ENCODE results near the gene DAPK2.
A peak's percentile ranks its signal among the peaks of the same experiment; 100 is the strongest.

DAPK2 gene

DNA sequence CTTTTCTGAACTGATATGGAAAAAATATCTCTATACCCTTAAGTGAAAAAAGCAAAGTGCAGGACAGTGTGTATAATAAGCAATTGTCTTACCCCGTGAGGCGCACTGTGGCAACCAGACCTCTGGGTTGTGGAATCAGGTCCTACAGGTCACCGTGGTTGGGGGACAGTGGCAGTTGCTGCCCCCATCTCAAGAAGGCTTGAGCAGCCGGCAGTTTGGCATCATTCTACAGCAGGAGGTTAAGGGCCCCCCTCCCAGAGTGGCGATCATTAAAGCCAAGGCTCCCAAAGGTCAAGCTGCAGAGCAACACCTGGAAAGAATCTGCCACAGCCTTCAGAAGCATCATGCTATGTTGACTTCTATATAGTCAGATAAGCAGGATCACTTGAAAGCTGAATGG is 156.5 kb downstream of the DAPK2 start:
- DNase-seq, result no peak

DNA sequence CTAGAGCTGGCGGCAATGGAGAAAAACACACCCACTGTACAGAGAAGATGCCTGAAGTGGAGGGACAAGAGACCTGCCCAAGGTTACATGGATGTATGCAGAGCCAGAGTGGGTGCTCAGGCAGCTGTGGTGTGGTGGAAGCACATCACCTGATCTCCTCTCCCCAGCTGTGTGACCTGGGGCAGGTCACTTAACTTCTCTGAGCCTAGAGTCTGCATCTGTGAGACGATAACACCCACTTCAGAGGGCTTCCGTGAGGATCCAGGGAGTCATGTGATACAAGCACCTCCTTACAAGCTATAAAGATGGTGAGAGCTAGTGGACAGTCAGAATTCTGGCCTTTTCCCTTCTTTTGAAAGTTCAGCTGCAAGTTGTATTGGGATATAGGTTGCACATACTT is 157.5 kb downstream of the DAPK2 start:
- DNase-seq, result no peak

DNA sequence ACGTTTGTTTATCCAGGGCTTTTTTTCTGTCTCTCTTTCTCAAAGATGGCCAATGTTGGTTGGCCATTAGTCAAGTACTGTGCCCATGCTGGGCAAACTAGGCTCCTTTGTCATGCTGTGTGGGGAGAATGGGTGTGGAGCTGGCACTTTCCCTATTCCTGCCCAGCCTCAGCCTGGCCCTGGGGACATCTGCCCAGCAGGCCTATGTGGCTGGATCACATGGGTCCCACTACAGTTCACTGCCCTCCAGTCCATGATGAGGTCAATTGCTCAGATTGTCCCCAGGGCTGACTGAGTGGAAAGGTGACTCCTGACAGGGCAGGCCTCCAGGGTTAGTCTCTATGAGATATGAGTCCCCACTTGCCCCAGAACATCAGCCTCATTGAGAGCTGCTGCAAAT is 158.1 kb downstream of the DAPK2 start:
- peak; percentile 18 for DNase-seq

DNA sequence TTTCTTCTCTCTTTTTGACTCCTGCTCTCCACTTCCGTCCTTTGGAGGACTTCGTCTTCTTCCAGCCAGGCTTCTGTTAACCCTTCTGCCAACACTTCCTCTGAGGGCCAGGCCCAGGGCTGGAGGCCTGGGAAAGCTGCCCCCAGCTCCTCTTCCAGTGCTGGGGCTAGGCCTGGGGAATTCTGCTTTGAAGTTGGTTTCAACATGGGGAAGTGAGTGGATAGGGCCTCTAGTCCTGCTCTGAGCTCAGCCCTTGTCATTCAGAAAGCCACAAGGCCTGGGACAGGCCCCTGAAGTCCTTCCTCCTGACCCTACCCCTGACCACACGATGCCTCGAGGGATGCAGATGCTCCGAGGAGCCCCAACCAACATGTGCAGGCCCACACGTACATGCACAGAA is 158.7 kb downstream of the DAPK2 start:
- DNase-seq, result peak; percentile 93

DNA sequence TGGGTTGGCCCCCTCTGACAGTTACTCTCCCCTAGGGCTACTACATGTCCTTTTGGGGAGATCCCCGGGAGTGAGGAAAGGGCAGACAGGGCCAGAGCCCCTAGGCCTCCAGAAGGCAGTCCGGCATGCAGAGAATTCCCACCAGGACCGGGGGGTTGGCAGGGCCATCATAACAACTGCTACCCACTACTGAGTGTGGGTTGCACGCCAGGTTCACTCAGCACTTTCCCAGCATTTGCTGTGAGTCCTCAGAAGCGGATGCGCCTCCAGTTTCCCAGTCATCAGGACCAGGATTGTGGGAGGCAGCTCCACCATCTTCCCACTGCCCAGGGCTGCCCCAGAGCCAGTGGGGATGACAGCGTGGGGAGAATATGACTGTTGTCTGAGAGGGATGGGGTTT is 161.3 kb downstream of the DAPK2 start:
- DNase-seq, result no peak

DNA sequence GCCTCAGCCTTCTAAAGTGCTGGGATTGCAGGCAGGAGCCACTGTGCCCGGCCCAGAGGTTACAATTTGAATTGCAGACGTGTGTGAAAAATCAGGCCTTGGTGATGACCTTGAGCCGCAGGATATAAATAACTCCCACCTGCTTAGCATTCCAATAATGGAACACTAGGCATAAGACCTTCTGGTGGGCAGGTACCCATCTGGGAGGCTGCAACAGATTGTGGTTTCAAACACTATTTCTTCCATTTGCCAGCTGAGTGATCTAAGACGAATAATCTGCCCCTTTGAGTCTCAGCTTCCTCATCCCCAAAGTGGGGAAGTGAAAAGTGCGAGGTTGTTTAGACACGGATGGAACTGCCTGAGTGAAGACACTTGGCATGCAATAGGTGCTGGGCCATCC is 164.9 kb downstream of the DAPK2 start:
- DNase-seq, result peak; percentile 74

DNA sequence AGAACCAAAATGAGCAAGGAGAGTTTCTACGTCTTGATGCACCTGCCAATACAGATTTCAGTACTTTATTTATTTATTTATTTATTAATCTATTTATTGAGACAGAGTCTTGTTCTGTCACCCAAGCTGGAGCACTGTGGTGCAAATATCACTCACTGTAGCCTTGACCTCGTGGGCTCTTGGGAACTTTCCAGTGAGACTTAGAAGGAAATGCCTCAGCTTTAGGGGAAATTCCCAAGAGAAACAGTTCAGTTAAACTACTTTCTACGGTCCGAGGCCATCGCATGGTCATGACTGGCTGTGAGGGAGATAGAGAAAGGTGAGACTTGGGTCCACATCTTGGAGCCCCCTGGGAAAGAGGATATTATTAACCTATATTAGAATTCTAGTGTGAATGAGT is 165.5 kb downstream of the DAPK2 start:
- peak; percentile 89 for DNase-seq

DNA sequence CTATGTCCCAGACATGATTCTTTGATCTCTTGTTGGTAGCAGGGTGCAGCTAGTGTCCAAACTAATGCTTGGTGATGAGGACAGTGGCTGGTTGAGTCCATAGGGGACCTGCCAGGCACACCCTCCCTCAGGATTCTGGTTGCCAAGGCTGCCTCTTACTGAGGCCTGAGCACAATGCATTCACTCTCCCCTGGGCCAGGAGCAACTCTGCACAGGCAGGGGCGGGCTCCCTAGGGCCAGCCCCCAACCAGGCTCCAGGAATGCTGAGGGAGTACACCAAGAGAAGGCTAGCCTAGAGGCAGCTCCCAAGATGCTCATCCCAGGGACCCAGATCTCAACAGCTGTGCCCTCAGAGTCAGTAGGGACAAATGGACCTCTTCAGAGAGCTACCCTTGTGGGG is 166.3 kb downstream of the DAPK2 start:
- no peak for DNase-seq

DNA sequence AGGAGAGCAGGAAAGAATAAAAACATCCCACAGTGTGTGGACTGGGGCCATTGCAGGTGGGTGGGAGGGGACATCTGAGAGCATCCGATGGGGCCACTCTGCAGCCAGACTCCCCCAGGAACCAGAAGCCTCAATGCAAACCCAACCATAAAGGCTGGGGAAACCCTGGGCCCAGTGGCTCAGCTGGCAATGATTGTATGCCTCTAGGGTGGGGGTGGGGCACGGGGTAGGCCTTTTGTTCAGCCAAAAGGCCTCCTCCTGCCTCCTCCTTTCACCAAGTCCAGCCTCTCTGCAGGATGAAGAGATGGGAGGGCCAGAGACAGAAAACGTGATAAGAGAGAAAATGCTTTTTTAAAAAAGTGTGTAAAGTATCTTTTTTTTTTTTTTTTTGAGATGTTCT is 167.1 kb downstream of the DAPK2 start:
- DNase-seq, result no peak

DNA sequence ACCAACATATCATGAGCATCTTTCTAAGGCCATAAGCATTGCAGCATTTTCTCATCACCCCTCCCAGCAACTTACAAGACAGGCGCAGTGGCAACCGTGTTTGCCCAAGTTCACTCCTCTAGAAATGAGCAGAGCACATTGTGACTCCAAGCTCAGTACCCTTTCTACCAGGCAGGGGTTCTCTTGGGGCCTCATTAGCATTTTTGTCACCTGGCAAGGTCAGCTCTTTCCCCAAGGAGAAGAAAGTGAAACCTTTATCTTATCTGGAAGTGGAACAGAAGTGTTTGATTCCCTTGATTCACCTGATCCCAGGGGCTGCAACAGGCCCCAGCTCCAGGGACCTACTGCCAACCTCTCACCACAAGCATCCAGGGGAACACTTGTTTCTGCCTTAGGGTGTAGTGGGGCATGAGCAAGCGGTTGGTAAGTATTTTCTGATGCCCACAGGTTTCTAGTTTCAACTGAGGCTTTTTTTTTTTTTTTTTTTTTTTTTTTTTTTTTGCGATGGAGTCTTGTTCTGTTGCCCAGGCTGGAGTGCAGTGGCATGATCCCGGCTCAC is 168.5 kb downstream of the DAPK2 start:
- DNase-seq, result no peak

DNA sequence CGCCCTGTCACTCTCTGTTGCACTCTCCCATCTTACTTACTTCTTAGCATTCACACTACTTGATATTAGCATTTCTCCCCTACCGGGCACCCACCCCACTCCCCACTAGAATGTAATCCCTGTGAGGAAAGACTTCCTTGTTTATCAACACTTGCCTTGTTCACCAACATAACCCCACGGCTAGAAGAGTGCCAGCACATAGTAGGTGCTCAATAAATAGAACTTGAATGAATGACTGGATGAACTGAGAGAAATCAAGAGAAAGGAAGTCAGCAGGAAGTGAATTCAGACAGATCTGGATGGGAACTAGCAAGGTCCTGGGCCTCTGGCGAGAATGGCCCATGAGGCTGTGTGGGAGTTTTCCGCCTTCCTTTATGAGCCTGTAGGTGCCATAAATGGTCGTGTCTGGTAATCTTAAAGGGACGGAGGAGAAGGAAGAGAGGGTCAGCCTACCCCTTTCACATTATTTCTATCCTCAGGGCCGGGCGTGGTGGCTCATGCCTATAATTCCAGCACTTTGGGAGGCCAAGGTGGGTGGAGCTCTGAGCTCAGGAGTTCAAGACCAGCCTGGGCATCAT is 170.1 kb downstream of the DAPK2 start:
- no peak for DNase-seq

DNA sequence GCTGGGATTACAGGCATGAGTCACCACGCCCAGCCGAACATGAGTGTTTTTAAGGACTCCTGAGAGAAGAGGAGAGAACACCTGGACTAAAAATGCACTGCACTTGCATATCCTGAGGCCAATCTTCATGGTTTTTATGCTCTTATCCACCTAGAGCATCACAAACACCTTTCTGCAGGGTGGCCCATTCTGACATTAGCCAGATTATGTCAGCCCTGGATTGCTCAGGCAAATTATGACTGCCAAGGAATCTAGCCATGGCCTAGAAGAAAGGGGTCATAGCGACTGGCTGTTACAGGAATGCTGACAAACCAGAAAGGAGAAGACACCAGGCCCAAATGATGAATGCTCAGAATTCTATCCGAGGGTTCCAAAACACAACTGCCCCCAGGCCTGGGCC is 171.7 kb downstream of the DAPK2 start:
- DNase-seq, result no peak

DNA sequence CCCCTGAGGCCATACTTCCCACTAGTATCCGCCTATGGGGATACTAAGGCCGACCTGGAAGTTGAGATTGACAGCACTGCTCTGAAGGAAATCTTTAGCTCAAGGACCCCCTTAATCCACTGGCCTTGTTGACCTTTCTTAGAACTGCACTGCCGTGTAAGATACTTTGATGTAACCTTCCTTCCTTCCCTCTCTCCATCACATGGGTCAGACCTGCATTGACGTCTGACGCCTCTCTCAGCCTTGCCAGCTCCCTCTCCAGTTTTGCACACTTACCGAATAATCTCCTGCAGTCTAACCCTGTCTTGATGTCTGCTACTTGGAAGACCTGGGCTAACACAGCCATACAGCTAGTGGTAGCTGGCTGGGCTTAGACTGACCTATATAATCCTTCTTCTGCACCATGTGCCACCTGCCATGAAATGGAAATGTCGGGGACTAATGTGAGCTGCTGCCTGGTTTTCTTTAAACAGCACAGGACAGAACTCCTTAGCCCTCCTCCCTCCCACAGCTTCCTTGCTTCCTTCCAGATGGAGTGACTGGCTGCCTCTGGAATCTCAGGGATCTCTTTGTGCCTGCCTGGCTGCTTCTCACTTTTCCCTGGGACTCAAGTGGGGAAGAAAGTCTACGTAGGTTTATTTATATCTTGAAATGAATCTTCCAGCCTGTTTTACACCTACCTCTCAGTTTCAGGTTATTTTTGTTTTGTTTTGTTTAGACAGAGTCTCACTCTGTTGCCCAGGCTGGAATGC is 173.3 kb downstream of the DAPK2 start:
- DNase-seq, result no peak

DNA sequence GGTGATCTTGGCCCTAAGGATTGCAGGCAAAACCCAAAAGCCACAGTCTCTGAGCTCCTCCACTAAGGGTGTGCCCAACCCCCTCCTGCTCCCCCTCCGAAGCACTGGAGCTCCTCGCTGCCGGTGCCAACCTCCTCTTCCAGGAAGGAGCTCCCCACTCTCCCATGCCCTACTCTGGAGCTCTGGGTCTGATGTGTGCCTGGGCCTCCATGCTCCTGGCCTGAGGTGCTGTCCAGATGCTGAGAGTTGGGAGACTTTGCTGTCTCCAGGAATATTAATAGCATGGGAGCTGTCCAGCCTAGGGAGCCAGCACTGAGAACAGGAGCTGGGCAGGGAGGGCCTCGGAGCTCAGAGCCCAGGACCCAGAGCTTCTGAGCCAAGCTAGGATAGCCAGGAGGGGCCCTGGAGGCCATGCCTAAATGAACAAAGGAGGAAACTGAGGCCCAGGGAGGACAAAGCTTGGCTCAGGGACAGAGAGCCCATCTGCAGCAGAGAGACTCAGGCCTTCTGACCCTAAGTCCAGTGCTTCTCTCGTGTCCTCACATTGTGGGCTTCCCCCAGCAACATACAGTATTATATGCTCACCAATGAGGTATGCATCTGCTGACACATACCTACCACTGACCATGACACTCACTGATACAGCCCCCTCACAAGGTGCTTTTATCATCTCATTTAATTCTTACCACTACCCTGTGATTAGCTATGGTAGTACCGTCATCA is 175.6 kb downstream of the DAPK2 start:
- peak; percentile 31 for DNase-seq

DNA sequence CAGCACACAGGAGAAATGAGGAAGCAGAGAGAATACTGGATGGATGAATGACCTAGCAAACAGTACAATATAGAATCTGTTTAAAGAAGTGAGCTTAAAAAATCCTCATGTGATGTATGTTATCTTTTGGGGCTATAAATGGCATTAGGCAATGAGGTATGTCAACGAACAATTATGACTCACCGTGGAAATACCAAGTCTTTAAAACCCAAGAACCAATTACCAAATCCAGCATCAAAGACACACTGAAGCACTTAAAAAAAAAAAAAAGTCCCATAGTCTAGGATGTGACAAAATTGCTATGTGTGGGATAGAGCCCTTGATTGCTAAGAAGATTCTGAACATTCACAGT is 176.3 kb downstream of the DAPK2 start:
- DNase-seq, result peak; percentile 76

DNA sequence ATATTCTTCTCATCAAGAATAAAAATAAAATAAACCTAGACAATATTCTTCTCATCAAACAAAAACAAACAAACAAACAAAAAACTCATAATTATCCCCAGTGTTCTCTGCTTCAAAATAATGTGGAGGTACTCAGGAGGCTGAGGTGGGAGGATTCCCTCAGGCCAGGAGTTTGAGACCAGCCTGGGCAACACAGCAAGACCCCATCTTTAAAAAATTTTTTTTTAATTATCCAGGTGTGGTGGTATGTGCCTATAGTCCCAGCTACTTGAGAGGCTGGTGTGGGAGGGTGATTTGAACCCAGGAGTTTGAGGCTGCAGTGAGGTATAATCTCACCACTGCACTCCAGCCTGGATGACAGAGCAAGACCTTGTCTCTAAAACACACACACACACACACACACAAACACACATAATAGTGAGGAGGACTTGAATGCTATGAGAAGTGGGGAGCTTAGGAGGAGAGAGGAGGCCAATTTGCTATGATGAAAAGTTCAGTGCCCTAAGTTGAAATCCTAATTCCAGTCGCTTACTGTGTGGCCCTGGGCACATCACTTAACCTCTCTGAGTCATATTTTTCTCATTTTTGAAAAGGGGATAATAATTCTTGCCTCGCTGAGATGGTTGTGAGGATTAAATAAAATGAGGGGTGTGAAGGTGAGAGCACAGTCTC is 176.8 kb downstream of the DAPK2 start:
- no peak for DNase-seq

DNA sequence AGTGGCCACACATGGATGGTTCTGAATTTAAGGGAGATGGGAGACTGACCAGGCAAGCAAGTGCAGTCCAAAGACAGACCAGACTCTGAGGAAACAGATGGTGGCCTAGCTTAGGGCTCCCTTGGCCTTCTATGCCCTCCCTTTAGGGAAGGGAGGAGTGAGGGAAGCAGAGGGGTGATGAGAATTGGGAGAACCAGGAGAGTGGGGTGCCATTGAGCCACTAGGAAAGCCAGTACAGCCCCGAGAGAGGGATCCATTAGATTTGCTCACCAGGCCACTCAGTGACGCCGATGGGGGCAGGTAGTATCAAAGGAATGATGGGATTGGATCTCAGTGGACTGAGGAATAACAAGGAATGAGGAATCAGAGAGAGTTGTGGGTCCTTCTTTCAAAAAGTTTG is 182.1 kb downstream of the DAPK2 start:
- no peak for DNase-seq

DNA sequence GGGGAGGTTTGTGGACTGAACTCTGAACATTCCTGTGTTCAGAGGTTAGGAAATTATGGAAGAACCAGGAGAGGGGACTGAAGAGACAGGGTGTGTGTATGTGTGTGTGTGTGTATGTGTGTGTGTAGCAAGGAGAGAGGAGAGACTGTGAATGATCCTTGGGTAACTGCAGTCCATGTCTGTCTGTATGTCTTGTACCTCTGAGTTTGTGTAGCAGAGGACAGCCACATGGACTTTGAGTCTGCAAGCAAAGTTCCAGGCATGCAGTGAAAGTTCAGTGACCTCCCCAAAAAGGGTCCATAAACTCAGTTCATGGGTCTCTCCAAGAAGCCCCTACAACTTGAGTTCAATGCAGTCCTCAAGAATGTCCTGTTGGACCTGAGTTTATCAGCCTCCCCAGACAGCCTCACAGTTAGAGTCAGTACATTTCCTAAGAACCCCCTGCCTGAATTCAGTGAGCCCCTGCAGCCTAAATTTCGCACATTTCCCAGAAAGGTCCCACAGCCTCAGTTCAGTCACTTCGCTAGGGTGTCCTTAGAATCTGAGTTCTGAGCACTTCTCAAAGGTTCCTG is 184.3 kb downstream of the DAPK2 start:
- DNase-seq, result no peak

DNA sequence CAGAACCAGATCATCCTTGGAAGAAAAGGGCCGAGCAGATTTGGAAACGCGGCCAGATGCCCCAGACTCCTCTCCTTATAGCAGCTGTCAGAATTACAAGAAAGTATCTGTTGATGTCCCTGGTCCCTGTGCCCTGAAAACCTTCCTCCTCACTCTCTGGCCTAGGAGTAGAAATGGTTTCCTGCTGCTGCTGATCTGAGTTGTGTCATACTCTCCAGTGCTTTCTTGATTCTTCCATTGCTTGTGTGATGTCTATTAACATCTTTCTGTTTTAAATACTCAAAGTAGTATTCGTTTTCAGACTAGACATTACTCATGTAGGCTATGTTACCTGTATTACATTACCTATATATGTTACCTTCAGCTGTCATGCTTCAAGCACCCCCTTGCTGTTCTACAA is 185.7 kb downstream of the DAPK2 start:
- no peak for DNase-seq

DNA sequence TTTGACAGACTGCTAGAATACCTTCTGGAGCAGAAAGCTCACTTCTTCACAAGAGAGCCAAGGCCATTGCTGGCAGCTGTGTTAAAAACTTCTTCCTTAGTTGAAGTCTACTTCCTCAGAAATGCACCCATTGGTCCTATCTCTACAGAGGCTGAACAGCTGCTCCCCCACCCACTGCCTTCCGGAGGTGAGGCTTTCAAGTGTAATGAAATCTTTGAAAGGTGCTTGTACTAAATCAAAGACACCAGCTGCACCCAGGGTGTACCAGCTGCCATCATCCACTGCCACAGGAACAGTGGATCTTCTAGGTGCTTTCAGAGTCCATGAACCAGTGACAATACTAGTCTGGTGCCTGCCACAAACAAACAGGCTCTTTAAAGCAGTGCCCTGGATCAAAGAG is 186.1 kb downstream of the DAPK2 start:
- no peak for DNase-seq

DNA sequence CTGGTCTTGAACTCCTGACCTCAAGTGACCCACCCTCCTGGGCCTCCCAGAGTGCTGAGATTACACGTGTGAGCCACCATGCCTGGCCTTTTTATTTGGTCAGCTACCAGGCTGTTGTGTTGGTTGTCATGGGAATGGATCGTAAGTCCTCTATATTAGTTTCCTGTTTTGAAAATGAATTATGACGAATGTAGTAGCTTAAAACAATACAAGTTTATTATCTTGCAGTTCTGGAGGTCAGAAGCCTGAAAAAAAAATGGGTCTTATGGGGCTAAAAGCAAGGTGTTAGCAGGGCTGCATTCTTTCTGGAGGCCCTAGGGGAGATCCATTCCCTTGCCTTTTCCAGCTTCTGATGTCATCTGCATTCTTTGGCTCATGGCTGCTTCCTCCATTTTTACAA is 187.4 kb downstream of the DAPK2 start:
- DNase-seq, result no peak

DNA sequence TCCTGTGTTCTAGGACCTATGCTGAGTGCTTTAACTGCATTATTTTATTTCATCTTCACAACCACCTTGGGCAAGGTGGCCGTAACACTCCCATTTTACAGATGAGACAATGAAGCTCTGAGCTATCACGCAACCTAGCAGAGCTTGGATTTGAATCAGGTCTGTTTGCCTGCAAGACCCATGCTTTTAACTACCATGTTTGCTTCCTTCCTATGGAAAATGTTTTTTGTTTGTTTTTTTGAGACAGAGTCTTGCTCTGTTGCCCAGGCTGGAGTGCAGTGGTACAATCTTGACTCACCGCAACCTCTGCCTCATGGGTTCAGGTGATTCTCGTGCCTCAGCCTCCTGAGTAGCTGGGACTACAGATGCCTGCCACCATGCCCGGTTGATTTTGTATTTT is 187.8 kb downstream of the DAPK2 start:
- no peak for DNase-seq

DNA sequence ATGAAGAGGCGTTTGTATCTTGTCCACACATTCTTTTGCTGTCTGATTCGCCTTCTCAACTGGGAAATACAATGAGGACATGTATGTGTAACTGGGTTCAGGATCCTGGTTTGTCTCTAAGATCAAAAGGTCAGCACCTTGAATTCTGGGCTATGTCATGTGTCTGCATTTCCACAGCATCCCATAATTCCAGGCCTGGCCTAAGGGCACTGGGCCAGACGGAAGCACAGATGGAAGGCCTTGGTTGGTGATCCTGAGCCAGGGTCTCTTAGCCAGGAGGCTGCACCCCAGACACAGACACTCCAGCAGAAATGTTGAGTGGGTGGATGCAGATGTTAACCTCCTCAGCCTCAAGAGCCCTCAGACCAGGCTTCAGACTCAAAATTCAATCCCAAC is 188.8 kb downstream of the DAPK2 start:
- DNase-seq, result no peak

Measured in suppressor macrophage treated with lipopolysaccharide for 4 hours (primary cell).